Smooth muscle cell (in vitro differentiated cells): Measurements from ENCODE around the gene ARID1A. TPM values are rescaled to one million over a fixed set of nuclear protein-coding genes. Genes with fewer than 3 reads are reported as not detected.
"Not testable (repeated sequence)": the region's sequence is repeated elsewhere in the genome, so short reads cannot be mapped to it uniquely, and the experiment has no call there.

Experiments used
- DNase-seq: peaks from one replicate; lab custom pipeline; 2025; ENCODE audit not compliant: unreplicated experiment; lab: John Stamatoyannopoulos, UW
- H2AFZ ChIP-seq: fragments of 200-600 bp; sonication (generic); 2 replicates; pipeline ENCODE4 v1.6.0; 2016; ENCODE audit warnings: antibody characterized with exemption, low read depth, mild to moderate bottlenecking
- H3F3A ChIP-seq: fragments of 200-600 bp; sonication (generic); 2 replicates; pipeline ENCODE4 v1.6.0; 2017; ENCODE audit warnings: antibody characterized with exemption, low read depth
- H3K27ac ChIP-seq: fragments of 200-600 bp; sonication (generic); 2 replicates; pipeline ENCODE4 v1.5.1; 2016; ENCODE audit warnings: low read depth, mild to moderate bottlenecking
- H3K27me3 ChIP-seq: fragments of 200-600 bp; sonication (generic); 2 replicates; pipeline ENCODE4 v1.6.1; 2016; ENCODE audit warnings: low read depth, mild to moderate bottlenecking
- H3K36me3 ChIP-seq: fragments of 200-600 bp; sonication (generic); 2 replicates; pipeline ENCODE4 v1.5.1; 2016; ENCODE audit warnings: low read depth
- H3K4me1 ChIP-seq: fragments of 200-600 bp; sonication (generic); 2 replicates; pipeline ENCODE4 v1.5.1; 2016; ENCODE audit warnings: low read depth
- H3K4me2 ChIP-seq: fragments of 200-600 bp; sonication (generic); 2 replicates; pipeline ENCODE4 v1.6.0; 2016; ENCODE audit warnings: mild to moderate bottlenecking
- H3K4me3 ChIP-seq: fragments of 200-600 bp; sonication (generic); 2 replicates; pipeline ENCODE4 v1.5.1; 2016; ENCODE audit warnings: mild to moderate bottlenecking
- H3K79me2 ChIP-seq: fragments of 200-600 bp; sonication (generic); 2 replicates; pipeline ENCODE4 v1.6.0; 2016; ENCODE audit warnings: low read depth, mild to moderate bottlenecking
- H3K9ac ChIP-seq: fragments of 200-600 bp; sonication (generic); 2 replicates; pipeline ENCODE4 v1.6.0; 2016; ENCODE audit warnings: low read depth
- H3K9me3 ChIP-seq: fragments of 200-600 bp; sonication (generic); replicated peaks from 2 replicates; pipeline ENCODE4 v1.5.1; 2016; ENCODE audit warnings: low read depth
- H4K20me1 ChIP-seq: fragments of 200-600 bp; sonication (generic); 2 replicates; pipeline ENCODE4 v1.6.0; 2016; ENCODE audit warnings: low read depth
- WGBS: methylation state at CpG from one replicate; pipeline ENCODE4 v1.1.7; 2016; ENCODE audit warnings: low lambda C conversion rate; 5-methylcytosine and 5-hydroxymethylcytosine counted together
- polyA plus RNA-seq: library from polyadenylated mRNA; unstranded; fragments of >200 nt; fragmentation: Nextera tagmentation; extraction: Ambion mirVana; gene quantifications from 2 replicates; pipeline ENCODE4 v1.2.1, GENCODE V29; 2016
- total RNA-seq: library from RNA; depleted of rRNA; stranded (reverse); fragments of >200 nt; gene quantifications from 2 replicates; pipeline ENCODE4 v1.2.3, GENCODE V29; 2014
- TF ChIP-seq, protein P1 (sequence below): fragments of 200-600 bp; sonication (generic); IDR thresholded peaks from 2 replicates; pipeline ENCODE4 v1.5.1; 2017; ENCODE audit warnings: borderline replicate concordance, mild to moderate bottlenecking, antibody characterized with exemption; ENCODE audit not compliant: insufficient read depth, poor library complexity, severe bottlenecking

The ARID1A gene
- total and polyA plus RNA-seq, 2 experiments from 2014 or later: 17.5 to 33.1 TPM

DNA sequence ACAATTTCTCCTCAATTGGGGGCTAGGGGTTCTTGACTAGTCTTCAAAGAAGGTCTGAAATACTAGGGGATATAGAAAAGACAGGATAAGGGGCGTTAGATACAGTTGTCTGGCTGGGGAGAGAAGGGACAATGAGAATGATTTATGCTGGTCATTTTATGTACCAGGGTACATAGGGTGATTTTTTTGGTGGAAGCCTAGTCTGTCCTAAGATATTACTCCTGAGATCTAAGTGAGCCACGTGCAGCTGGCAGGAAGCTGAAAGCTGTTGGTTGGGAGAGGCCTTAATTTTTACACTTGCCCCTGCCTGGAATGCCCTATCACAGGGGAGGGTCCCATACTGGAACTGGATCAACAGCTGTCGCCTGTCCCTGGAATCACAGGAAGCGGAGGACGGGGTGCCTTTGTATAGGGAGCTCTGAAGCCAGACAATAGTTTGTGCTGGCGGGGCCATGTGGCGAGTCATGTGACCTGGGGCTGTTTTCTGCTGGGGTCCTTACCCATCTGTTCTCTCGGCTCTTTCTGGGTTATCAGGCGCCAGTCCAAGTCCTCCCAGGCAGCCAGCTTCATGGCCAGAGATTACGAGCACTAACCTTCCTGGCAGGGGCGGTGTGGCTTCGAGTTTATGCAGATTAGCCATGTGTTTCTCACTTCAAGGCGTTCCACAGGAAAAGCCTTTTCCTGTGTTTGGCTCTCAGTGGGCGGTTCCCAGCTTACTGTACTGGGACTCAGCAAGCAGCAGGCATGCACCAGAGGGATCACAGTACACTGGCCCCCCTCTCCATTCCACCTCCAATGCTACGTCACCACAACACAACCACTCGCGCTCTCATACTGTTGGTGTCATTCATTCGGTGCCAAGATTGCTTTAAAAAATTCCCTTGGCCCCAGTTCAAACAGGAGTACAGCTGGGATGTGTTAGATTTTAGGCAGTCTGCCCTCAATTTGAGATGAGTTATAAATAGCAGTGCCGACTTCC, 27.5 kb downstream of the ARID1A start:
- Histone ChIP-seq H3K79me2 (peaks cover 97% of the 10 kb centered on the region), H3K27ac (peak overlapping the region; percentile 72), H4K20me1 (peaks cover 100% of the 10 kb centered on the region), H2AFZ (no peak overlapping the region), H3F3A (peaks cover 31% of the 10 kb centered on the region), H3K4me1 (peaks cover 56% of the 10 kb centered on the region), H3K4me3 (peak overlapping the region; percentile 17), H3K4me2 (peak overlapping the region; percentile 83), H3K9ac (peak overlapping the region; percentile 1), H3K36me3 (no peaks in the 10 kb centered on the region), H3K27me3 (no peaks in the 10 kb centered on the region), H3K9me3 (no peaks in the 10 kb centered on the region)
- DNase-seq: peak; percentile 50
- WGBS: 5% methylated on average over 19 of the region's 19 CpGs
- TF ChIP-seq, protein P1, sequence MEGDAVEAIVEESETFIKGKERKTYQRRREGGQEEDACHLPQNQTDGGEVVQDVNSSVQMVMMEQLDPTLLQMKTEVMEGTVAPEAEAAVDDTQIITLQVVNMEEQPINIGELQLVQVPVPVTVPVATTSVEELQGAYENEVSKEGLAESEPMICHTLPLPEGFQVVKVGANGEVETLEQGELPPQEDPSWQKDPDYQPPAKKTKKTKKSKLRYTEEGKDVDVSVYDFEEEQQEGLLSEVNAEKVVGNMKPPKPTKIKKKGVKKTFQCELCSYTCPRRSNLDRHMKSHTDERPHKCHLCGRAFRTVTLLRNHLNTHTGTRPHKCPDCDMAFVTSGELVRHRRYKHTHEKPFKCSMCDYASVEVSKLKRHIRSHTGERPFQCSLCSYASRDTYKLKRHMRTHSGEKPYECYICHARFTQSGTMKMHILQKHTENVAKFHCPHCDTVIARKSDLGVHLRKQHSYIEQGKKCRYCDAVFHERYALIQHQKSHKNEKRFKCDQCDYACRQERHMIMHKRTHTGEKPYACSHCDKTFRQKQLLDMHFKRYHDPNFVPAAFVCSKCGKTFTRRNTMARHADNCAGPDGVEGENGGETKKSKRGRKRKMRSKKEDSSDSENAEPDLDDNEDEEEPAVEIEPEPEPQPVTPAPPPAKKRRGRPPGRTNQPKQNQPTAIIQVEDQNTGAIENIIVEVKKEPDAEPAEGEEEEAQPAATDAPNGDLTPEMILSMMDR: no peak

DNA sequence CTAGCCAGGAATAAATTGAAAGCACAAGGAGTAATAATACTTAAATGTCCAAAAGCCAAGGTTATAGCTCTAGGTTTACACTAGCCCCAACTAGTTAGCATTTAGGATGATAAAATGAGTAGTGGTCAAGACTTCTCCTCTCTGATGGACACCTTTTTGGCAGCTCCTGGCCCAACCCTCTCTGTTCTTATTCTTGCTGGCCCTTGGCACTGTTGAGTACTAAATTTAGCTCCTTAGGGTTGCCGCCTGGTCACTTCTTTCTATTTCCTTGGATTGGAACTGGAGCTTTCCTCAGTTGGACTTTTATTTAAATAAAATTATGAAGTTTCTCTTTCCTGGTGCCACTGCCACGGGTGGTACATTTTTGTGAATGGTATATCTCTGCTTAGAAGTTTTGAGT, 28.3 kb downstream of the ARID1A start:
- H3K79me2 ChIP-seq: peaks cover 97% of the 10 kb centered on the region
- 54% methylated on average over 2 of the region's 2 CpGs for WGBS
- no peak overlapping the region for H2AFZ ChIP-seq
- DNase-seq: no peak
- peaks cover 56% of the 10 kb centered on the region for H3K4me1 ChIP-seq
- peaks cover 31% of the 10 kb centered on the region for H3F3A ChIP-seq
- H3K4me3 ChIP-seq: peak overlapping the region; percentile 17
- peak overlapping the region; percentile 83 for H3K4me2 ChIP-seq
- TF ChIP-seq, protein P1: no peak
- H3K36me3 ChIP-seq: no peaks in the 10 kb centered on the region
- no peaks in the 10 kb centered on the region for H3K27me3 ChIP-seq
- H4K20me1 ChIP-seq: peaks cover 100% of the 10 kb centered on the region
- peak overlapping the region; percentile 1 for H3K9ac ChIP-seq
- peak overlapping the region; percentile 72 for H3K27ac ChIP-seq
- no peaks in the 10 kb centered on the region for H3K9me3 ChIP-seq

DNA sequence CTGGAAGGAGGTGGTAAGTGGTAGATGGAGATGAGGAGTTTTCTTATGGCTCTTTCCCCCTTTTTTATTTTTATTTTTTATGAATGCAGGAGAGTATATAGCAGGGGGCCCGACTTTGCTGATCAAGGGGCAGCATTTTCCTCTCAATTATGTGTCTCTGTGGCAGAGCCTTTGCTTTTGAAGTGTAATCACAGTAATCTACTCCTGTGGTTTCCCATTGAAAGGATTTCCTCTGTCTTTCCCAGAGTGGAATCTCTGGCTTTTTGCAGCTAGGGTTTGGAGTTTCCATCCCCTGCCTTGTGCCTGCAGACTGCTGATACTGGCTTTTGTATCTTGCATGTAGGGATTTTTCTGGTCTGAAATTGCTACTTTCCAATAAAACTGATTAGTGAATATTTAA, 29.1 kb downstream of the ARID1A start:
- Histone ChIP-seq H3K4me2 (peak overlapping the region; percentile 83), H3K9ac (no peak overlapping the region), H3K9me3 (no peaks in the 10 kb centered on the region), H3K27me3 (no peaks in the 10 kb centered on the region), H3K27ac (peak overlapping the region; percentile 72), H3K4me1 (peaks cover 56% of the 10 kb centered on the region), H2AFZ (no peak overlapping the region), H3K4me3 (no peak overlapping the region), H3K79me2 (peaks cover 97% of the 10 kb centered on the region), H3F3A (peaks cover 31% of the 10 kb centered on the region), H4K20me1 (peaks cover 100% of the 10 kb centered on the region), H3K36me3 (no peaks in the 10 kb centered on the region)
- TF ChIP-seq, protein P1: no peak
- 0% methylated on average over 1 of the region's 1 CpG for WGBS
- DNase-seq: no peak

DNA sequence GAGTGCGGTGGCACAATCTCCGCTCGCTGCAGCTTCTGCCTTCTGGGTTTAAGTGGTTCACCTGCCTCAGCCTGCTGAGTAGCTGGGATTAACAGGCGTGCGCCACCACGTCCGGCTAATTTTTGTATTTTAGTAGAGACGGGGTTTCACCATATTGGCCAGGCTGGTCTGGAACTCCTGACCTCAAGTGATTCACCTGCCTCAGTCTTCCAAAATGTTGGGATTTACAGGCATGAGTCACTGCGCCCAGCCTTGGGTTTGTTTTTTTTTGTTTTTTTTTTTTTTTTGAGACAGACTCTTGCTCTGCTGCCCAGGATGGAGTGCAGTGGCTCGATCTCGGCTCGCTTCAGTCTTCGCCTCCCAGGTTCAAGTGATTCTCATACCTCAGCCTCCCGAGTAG, 30.1 kb downstream of the ARID1A start:
- H3K9me3 ChIP-seq, H3K36me3 ChIP-seq, H2AFZ ChIP-seq, H3K27me3 ChIP-seq, DNase-seq, H3K4me3 ChIP-seq, H3K9ac ChIP-seq: not testable (repeated sequence)
- 72% methylated on average over 14 of the region's 14 CpGs for WGBS
- Histone ChIP-seq H3K4me2 (peak overlapping the region; percentile 83), H4K20me1 (peaks cover 100% of the 10 kb centered on the region), H3K79me2 (peaks cover 93% of the 10 kb centered on the region), H3F3A (peaks cover 28% of the 10 kb centered on the region), H3K27ac (peak overlapping the region; percentile 72), H3K4me1 (peaks cover 56% of the 10 kb centered on the region)
